Measurements from ENCODE around the gene CLUH. TPM values are rescaled to one million over a fixed set of nuclear protein-coding genes. Genes with fewer than 3 reads are reported as not detected.

CLUH gene
- total and polyA plus RNA-seq, 2 experiments from 2014 or later: 16.3 to 32.7 TPM

- Histone ChIP-seq H3K9me3 (ENCODE audit: low read depth) (no peaks in the 10 kb centered on the region), H3K27me3 (replicated peaks; ENCODE audit: insufficient read depth) (no peaks in the 10 kb centered on the region), H3F3A (ENCODE audit: insufficient read depth) (no peaks in the 10 kb centered on the region), H3K79me2 (ENCODE audit: insufficient read depth) (peaks cover 38% of the 10 kb centered on the region), H3K4me3 (peak overlapping the region; percentile 76), H3K9ac (peak overlapping the region; percentile 81), H3K36me3 (ENCODE audit: low read depth) (no peaks in the 10 kb centered on the region), H3K27ac (peak overlapping the region; percentile 2; the same call in 1 of the 2 replicates), H3K4me2 (ENCODE audit: unreplicated experiment) (peak overlapping the region; percentile 55), H3K9me2 (ENCODE audit: insufficient read depth) (no peaks in the 10 kb centered on the region), H2AFZ (peak overlapping the region; percentile 78), H3K4me1 (ENCODE audit: insufficient read depth) (peaks cover 19% of the 10 kb centered on the region), H4K20me1 (ENCODE audit: insufficient read depth) (no peaks in the 10 kb centered on the region)
- in situ Hi-C loops (cut with MboI): no loop called here
- no peak for DNase-seq
- TF ChIP-seq EZH2 (IDR thresholded peaks at IDR 0.05; ENCODE audit: insufficient read depth, poor library complexity, severe bottlenecking) (no peak), EZH2phosphoT487 (IDR thresholded peaks at IDR 0.05; ENCODE audit: insufficient read depth, low read depth) (no peak)
- WGBS, 2 experiments (ENCODE audit: low coverage in 1 of 2, low lambda C conversion rate in 2 of 2, missing lambda C conversion rate in 2 of 2): 30 to 37% methylated on average over 32 to 36 of the region's 36 CpGs
Observed at GRCh38 chr17:2712300-2713043, 908 bp upstream of the CLUH start.

- H3K36me3 ChIP-seq (ENCODE audit: low read depth): no peaks in the 10 kb centered on the region
- no peaks in the 10 kb centered on the region for H3F3A ChIP-seq (ENCODE audit: insufficient read depth)
- H3K27me3 ChIP-seq (replicated peaks; ENCODE audit: insufficient read depth): no peaks in the 10 kb centered on the region
- WGBS, 2 experiments (ENCODE audit: low coverage in 1 of 2, low lambda C conversion rate in 2 of 2, missing lambda C conversion rate in 2 of 2): 1% methylated on average over 54 to 60 of the region's 82 CpGs
- peak; percentile 62 for DNase-seq
- H3K9me3 ChIP-seq (ENCODE audit: low read depth): no peaks in the 10 kb centered on the region
- in situ Hi-C loops (cut with MboI): no loop called here
- peak overlapping the region; percentile 81 for H3K9ac ChIP-seq
- H3K27ac ChIP-seq: peak overlapping the region; percentile 37
- no peaks in the 10 kb centered on the region for H3K9me2 ChIP-seq (ENCODE audit: insufficient read depth)
- H3K79me2 ChIP-seq (ENCODE audit: insufficient read depth): peaks cover 53% of the 10 kb centered on the region
- H3K4me2 ChIP-seq (ENCODE audit: unreplicated experiment): peak overlapping the region; percentile 89
- peak overlapping the region; percentile 76 for H3K4me3 ChIP-seq
- H4K20me1 ChIP-seq (ENCODE audit: insufficient read depth): no peaks in the 10 kb centered on the region
- H3K4me1 ChIP-seq (ENCODE audit: insufficient read depth): peaks cover 19% of the 10 kb centered on the region
- TF ChIP-seq EZH2phosphoT487 (IDR thresholded peaks at IDR 0.05; ENCODE audit: insufficient read depth, low read depth): no peak
- no peak for TF ChIP-seq EZH2 (IDR thresholded peaks at IDR 0.05; ENCODE audit: insufficient read depth, poor library complexity, severe bottlenecking)
- H2AFZ ChIP-seq: 0 out of 2 replicates have a peak overlapping the region, but pooled peaks have one; percentile 18
Observed at GRCh38 chr17:2710803-2711607, 559 bp downstream of the CLUH start.

DNA sequence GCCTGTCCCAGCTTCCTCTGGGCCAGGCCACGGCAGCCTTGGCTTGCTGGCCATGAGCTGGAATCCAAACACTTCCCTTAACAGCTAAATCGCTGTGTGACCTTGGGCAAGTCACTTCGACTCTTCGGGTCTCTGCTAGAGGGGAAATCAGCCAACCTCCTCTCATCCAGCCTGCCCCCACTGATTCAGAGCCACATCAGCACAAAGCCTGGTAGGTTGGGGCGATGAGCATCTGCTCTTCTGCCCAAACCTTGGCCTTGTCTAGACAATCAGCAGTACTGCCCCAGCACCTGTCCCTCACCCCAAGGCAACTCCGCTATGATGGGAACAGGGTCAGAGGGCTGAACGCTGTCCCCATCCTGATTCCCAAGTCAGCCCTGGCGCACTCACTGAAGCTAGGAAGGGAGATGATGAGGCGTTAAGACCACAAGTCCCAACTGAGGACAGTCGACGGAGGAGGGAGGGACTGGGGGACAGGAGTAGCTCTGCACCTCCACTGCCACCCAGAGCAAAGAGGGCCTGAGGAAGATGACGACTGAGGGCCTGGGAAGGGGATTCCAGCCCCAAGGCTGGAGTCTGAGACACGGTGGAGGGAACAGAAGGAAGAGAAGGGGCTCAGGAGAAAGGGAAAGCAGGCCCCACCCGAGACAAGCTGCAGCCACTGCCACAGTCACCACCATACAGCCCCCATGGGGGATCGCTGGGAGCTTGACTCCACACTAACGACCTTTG lies 1.3 kb downstream of the CLUH start:
- no peaks in the 10 kb centered on the region for H3K27me3 ChIP-seq (replicated peaks; ENCODE audit: insufficient read depth)
- in situ Hi-C loops (cut with MboI): no loop called here
- DNase-seq: peak; percentile 47

GRCh38 chr17:2709183-2709661 lies 2.3 kb downstream of the CLUH start:
- Histone ChIP-seq H3K9ac (peak overlapping the region; percentile 81; the same call in 1 of the 2 replicates), H3K79me2 (ENCODE audit: insufficient read depth) (peaks cover 69% of the 10 kb centered on the region), H4K20me1 (ENCODE audit: insufficient read depth) (no peaks in the 10 kb centered on the region), H3K27ac (no peak overlapping the region), H3K9me3 (ENCODE audit: low read depth) (no peaks in the 10 kb centered on the region), H3K4me1 (ENCODE audit: insufficient read depth) (peaks cover 19% of the 10 kb centered on the region), H3K4me3 (peak overlapping the region; percentile 76; the same call in 1 of the 2 replicates), H3F3A (ENCODE audit: insufficient read depth) (no peaks in the 10 kb centered on the region), H3K4me2 (ENCODE audit: unreplicated experiment) (peak overlapping the region; percentile 8), H3K9me2 (ENCODE audit: insufficient read depth) (no peaks in the 10 kb centered on the region), H2AFZ (no peak overlapping the region), H3K27me3 (replicated peaks; ENCODE audit: insufficient read depth) (no peaks in the 10 kb centered on the region), H3K36me3 (ENCODE audit: low read depth) (no peaks in the 10 kb centered on the region)
- WGBS, 2 experiments (ENCODE audit: low coverage in 1 of 2, low lambda C conversion rate in 2 of 2, missing lambda C conversion rate in 2 of 2): 56 to 62% methylated on average over 10 of the region's 10 CpGs
- TF ChIP-seq EZH2phosphoT487 (IDR thresholded peaks at IDR 0.05; ENCODE audit: insufficient read depth, low read depth) (no peak), EZH2 (IDR thresholded peaks at IDR 0.05; ENCODE audit: insufficient read depth, poor library complexity, severe bottlenecking) (no peak)
- in situ Hi-C loops (cut with MboI): no loop called here
- DNase-seq: peak; percentile 54

More for the DNA sequence above, 1.3 kb downstream of the CLUH start:
- Histone ChIP-seq H2AFZ (no peak overlapping the region), H3K4me1 (ENCODE audit: insufficient read depth) (peaks cover 19% of the 10 kb centered on the region), H3F3A (ENCODE audit: insufficient read depth) (no peaks in the 10 kb centered on the region), H3K79me2 (ENCODE audit: insufficient read depth) (peaks cover 60% of the 10 kb centered on the region), H3K9me3 (ENCODE audit: low read depth) (no peaks in the 10 kb centered on the region), H3K4me3 (peak overlapping the region; percentile 76), H3K36me3 (ENCODE audit: low read depth) (no peaks in the 10 kb centered on the region), H3K4me2 (ENCODE audit: unreplicated experiment) (peak overlapping the region; percentile 89), H3K9ac (peak overlapping the region; percentile 81), H3K27ac (peak overlapping the region; percentile 37), H3K9me2 (ENCODE audit: insufficient read depth) (no peaks in the 10 kb centered on the region), H4K20me1 (ENCODE audit: insufficient read depth) (no peaks in the 10 kb centered on the region)
- no peak for TF ChIP-seq EZH2 (IDR thresholded peaks at IDR 0.05; ENCODE audit: insufficient read depth, poor library complexity, severe bottlenecking)
- TF ChIP-seq EZH2phosphoT487 (IDR thresholded peaks at IDR 0.05; ENCODE audit: insufficient read depth, low read depth): no peak
- 27 to 30% methylated on average over 14 to 16 of the region's 16 CpGs for WGBS, 2 experiments (ENCODE audit: low coverage in 1 of 2, low lambda C conversion rate in 2 of 2, missing lambda C conversion rate in 2 of 2)
